Kidney (tissue), 14 donors: ENCODE data around the gene VAC14. TPM values are rescaled to one million over a fixed set of nuclear protein-coding genes. Genes with fewer than 3 reads are reported as not detected.

Source experiments
- DNase-seq, 5 donors: peaks; one replicate each; pipeline ENCODE4 v3.0.0-alpha.2; 2013 to 2020
- FAIRE-seq: peaks from 2 replicates; lab custom pipeline; 2012; peaks lifted over from hg19 to GRCh38; lab: Jason Lieb, UNC
- H3K27ac ChIP-seq, 2 donors: one replicate each; pipeline ENCODE4 v1.7.0; 2013; ENCODE audit warnings: low read depth in 2 of 2, low read length in 2 of 2, inconsistent platforms in 1 of 2
- H3K27me3 ChIP-seq: one replicate; pipeline ENCODE4 v1.7.1; 2013; ENCODE audit warnings: low read length, inconsistent platforms; ENCODE audit not compliant: control insufficient read depth, insufficient read depth
- H3K36me3 ChIP-seq, 3 donors: one replicate each; pipeline versions ENCODE4 v1.7.0 to v1.7.1; 2013; ENCODE audit warnings: low read length in 3 of 3, control low read depth in 1 of 3, inconsistent platforms in 1 of 3; ENCODE audit not compliant: insufficient read depth in 3 of 3, control insufficient read depth in 2 of 3
- H3K4me1 ChIP-seq, 3 donors: one replicate each; pipeline versions ENCODE4 v1.7.0 to v1.7.1; 2013; ENCODE audit warnings: low read length in 3 of 3, inconsistent platforms in 1 of 3, low read depth in 1 of 3; ENCODE audit not compliant: control insufficient read depth in 2 of 3, insufficient read depth in 2 of 3
- H3K4me3 ChIP-seq, 3 donors: one replicate each; pipeline versions ENCODE4 v1.7.0 to v1.8.1; 2013; ENCODE audit warnings: low read length in 3 of 3, control low read depth in 1 of 3, inconsistent platforms in 1 of 3
- H3K9ac ChIP-seq, 3 donors: one replicate each; pipeline versions ENCODE4 v1.7.0 to v1.7.1; 2013; ENCODE audit warnings: low read length in 3 of 3, control low read depth in 1 of 3, inconsistent platforms in 1 of 3
- H3K9me3 ChIP-seq, 3 donors: one replicate each; pipeline versions ENCODE4 v1.7.0 to v1.7.1; 2013; ENCODE audit warnings: low read length in 3 of 3, control low read depth in 1 of 3, inconsistent platforms in 1 of 3; ENCODE audit not compliant: control insufficient read depth in 2 of 3, insufficient read depth in 1 of 3
- intact Hi-C: fragments of 100-400 bp; cut with DNase I; formaldehyde crosslinking; loops from one replicate; pipeline ENCODE4 v1.11.1; 2022
- polyA plus RNA-seq: library from polyadenylated mRNA; stranded (reverse); fragments of 350-450 nt; fragmentation: Illumina TruSeq; extraction: RNeasy Lipid Tissue Mini Kit (QIAGEN cat#74804); gene quantifications from one replicate; pipeline ENCODE4 v1.2.3, GENCODE V29; 2014; ENCODE audit warnings: low read depth, low replicate concordance; ENCODE audit not compliant: insufficient read depth
- total RNA-seq: library from RNA; stranded (reverse); fragmentation: NEBNext Ultra II Directional; extraction: Animal tissue kit (Norgen Biotek cat#: 25700); gene quantifications from one replicate; pipeline ENCODE4 v1.2.1, GENCODE V29; 2021
- TF ChIP-seq, protein P1 (sequence below): IDR thresholded peaks from 3 replicates; pipeline ENCODE4 v1.5.1; 2012; ENCODE audit warnings: mild to moderate bottlenecking, moderate library complexity, borderline replicate concordance; ENCODE audit not compliant: insufficient read depth; ENCODE audit errors: extremely low read depth
- donor health status: control.
- donor health status: control.
- donor health status: control.
- donor health status: control.
- donor health status: control.
- donor health status: DM: yes; HTN: yes; CAD: no.
- donor health status: Normal renal cell carcinoma (clear cell type).

The VAC14 gene
- total and polyA plus RNA-seq, 2 donors from 2014 or later = 36.8 to 41.9 TPM

DNA sequence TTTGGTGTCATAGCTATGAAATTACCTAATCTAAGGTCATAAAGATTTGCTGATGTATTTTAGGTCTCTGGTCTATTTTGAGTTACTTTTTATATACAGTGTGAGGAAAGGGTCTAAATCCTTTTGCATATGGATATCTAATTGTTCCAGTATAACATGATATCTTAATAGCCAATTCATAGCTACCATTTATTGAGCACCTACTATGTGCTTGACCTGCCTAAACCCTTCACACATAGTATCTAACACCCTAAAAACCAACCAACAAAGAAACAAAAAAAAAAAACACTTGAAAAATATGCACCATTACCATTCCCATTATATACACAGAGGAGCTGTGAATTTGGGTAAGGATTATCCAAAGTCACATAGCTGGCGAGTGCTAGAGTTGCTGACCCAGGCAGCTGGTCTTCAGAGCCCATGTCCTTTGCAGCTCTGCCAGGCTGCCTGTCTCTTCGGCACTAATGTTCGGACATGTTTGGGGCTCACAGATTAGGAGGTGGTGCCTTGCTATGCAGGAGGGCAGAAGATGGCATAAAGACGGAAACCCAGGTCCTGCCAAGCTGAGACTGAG, 66.3 kb downstream of the VAC14 start:
- Histone ChIP-seq H3K27me3 (no peaks in the 10 kb centered on the region), H3K27ac (peak overlapping the region in 1 of 2 donors; percentile 13), H3K4me1 (peaks cover 0 to 30% (median 20%) of the 10 kb centered on the region in 3 donors), H3K36me3 (peaks cover 0 to 9% (median 0%) of the 10 kb centered on the region in 3 donors), H3K9me3 (no peaks in the 10 kb centered on the region), H3K4me3 (no peak overlapping the region), H3K9ac (no peak overlapping the region)
- DNase-seq (no peak), FAIRE-seq (no peak)
- intact Hi-C loops = no loop called here
- TF ChIP-seq, protein P1, sequence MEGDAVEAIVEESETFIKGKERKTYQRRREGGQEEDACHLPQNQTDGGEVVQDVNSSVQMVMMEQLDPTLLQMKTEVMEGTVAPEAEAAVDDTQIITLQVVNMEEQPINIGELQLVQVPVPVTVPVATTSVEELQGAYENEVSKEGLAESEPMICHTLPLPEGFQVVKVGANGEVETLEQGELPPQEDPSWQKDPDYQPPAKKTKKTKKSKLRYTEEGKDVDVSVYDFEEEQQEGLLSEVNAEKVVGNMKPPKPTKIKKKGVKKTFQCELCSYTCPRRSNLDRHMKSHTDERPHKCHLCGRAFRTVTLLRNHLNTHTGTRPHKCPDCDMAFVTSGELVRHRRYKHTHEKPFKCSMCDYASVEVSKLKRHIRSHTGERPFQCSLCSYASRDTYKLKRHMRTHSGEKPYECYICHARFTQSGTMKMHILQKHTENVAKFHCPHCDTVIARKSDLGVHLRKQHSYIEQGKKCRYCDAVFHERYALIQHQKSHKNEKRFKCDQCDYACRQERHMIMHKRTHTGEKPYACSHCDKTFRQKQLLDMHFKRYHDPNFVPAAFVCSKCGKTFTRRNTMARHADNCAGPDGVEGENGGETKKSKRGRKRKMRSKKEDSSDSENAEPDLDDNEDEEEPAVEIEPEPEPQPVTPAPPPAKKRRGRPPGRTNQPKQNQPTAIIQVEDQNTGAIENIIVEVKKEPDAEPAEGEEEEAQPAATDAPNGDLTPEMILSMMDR = no peak

DNA sequence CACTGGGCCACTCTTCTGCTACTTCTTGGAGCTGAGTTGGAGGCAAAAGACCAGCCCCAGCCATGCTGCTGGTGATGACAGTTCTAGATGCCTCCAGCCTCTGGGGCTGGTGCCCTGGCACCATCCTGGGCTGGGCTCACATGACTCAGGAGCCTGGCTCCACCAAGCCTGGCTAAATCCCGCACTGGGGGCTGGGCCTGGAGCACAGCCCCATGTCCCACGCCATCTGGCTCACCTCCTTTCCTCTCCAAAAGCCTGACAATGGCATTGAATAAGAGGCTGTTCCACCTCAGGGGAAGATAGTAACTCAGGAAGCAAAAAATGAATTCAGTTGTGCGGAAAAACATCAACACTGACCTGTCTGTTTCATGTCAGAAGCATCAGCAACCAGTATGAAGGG, 70.0 kb downstream of the VAC14 start:
- no peak overlapping the region for H3K27ac ChIP-seq
- no peak overlapping the region for H3K9ac ChIP-seq
- no peak for DNase-seq
- TF ChIP-seq, protein P1 = no peak
- no peak overlapping the region for H3K4me3 ChIP-seq
- H3K4me1 ChIP-seq = peaks cover 0 to 12% (median 10%) of the 10 kb centered on the region in 3 donors
- H3K9me3 ChIP-seq = no peaks in the 10 kb centered on the region
- intact Hi-C loops = no loop called here
- no peak for FAIRE-seq
- no peaks in the 10 kb centered on the region for H3K27me3 ChIP-seq
- peaks cover 0 to 9% (median 0%) of the 10 kb centered on the region in 3 donors for H3K36me3 ChIP-seq

DNA sequence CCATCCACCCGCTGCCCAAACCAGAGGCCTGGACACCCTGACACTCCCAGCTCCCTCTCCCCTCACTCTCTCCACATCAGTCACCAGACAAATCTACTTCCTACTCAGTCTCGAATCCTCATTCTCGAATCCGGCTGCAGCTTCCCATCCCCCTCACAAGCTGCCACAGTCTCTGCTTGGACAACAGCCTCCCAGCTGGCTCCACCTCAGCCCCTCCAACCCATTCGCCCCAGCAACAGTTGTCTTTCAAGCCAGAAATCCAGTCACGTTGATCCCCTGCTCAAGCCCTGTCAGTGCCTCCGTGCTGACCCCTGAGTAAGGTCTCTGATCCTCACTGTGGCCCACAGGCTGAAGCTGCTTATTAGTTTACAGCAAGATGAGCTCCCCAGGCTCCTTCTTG, 70.9 kb downstream of the VAC14 start:
- Histone ChIP-seq H3K36me3 (peaks cover 0 to 9% (median 0%) of the 10 kb centered on the region in 3 donors), H3K27me3 (no peaks in the 10 kb centered on the region), H3K27ac (no peak overlapping the region), H3K4me1 (peaks cover 0 to 18% (median 15%) of the 10 kb centered on the region in 3 donors), H3K9me3 (no peaks in the 10 kb centered on the region), H3K9ac (no peak overlapping the region), H3K4me3 (no peak overlapping the region)
- TF ChIP-seq, protein P1 = no peak
- FAIRE-seq = no peak
- DNase-seq = no peak
- intact Hi-C loops = no loop called here
